ENCODE measurements around the gene OSBPL1A. TPM values are rescaled to one million over a fixed set of nuclear protein-coding genes. Genes with fewer than 3 reads are reported as not detected.

The OSBPL1A gene
- total and polyA plus RNA-seq, 2 experiments from 2014 or later = 24.6 to 31.3 TPM

DNA sequence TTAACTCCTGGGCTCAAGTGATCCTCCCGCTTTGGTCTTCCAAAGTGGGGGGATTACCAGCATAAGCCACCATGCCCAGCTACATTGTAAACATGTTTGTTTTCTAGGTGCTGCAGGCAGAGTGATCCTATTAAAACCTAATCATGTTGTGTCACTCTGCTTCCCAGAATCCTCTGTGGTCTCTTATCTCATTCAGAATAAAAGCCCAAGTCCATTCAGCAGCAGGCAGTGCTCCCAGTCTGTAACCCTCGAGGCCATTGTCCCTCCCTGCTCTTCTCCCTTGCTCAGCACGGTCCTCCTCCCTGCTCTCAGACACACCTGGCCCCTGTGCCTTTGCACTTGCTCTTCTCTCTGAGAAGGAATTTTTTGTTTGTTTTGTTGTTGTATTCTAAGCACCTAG lies 269.9 kb downstream of the OSBPL1A start:
- H4K20me1 ChIP-seq (ENCODE audit: insufficient read depth, poor library complexity, severe bottlenecking) = no peaks in the 10 kb centered on the region
- no peak overlapping the region for H3K4me3 ChIP-seq
- TF ChIP-seq, protein P1, sequence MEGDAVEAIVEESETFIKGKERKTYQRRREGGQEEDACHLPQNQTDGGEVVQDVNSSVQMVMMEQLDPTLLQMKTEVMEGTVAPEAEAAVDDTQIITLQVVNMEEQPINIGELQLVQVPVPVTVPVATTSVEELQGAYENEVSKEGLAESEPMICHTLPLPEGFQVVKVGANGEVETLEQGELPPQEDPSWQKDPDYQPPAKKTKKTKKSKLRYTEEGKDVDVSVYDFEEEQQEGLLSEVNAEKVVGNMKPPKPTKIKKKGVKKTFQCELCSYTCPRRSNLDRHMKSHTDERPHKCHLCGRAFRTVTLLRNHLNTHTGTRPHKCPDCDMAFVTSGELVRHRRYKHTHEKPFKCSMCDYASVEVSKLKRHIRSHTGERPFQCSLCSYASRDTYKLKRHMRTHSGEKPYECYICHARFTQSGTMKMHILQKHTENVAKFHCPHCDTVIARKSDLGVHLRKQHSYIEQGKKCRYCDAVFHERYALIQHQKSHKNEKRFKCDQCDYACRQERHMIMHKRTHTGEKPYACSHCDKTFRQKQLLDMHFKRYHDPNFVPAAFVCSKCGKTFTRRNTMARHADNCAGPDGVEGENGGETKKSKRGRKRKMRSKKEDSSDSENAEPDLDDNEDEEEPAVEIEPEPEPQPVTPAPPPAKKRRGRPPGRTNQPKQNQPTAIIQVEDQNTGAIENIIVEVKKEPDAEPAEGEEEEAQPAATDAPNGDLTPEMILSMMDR (IDR thresholded peaks at IDR 0.05; ENCODE audit: poor library complexity) = no peak
- TF ChIP-seq EZH2 (IDR thresholded peaks at IDR 0.05; ENCODE audit: borderline replicate concordance) (no peak), EZH2phosphoT487 (IDR thresholded peaks at IDR 0.05; ENCODE audit: low read depth, severe bottlenecking, unreplicated experiment) (no peak)
- H3K27ac ChIP-seq = no peak overlapping the region
- no peak for DNase-seq (ENCODE audit: low spot score)
- H3K4me1 ChIP-seq (ENCODE audit: insufficient read depth) = no peaks in the 10 kb centered on the region
- H3K9me2 ChIP-seq (replicated peaks; ENCODE audit: insufficient read depth) = no peaks in the 10 kb centered on the region
- no peaks in the 10 kb centered on the region for H3K79me2 ChIP-seq
- H3K9me3 ChIP-seq (ENCODE audit: low read depth) = no peaks in the 10 kb centered on the region
- H3K27me3 ChIP-seq = no peaks in the 10 kb centered on the region
- H2AFZ ChIP-seq = no peak overlapping the region
- H3K36me3 ChIP-seq (replicated peaks; ENCODE audit: insufficient read depth, low read depth) = no peaks in the 10 kb centered on the region
- H3K4me2 ChIP-seq = no peak overlapping the region
- 81% methylated on average over 3 of the region's 3 CpGs for WGBS (ENCODE audit: low lambda C conversion rate, missing lambda C conversion rate)

GRCh38 chr18:24126155-24126961 lies 271.3 kb downstream of the OSBPL1A start:
- no peak for DNase-seq (ENCODE audit: low spot score)
- 75% methylated on average over 3 of the region's 3 CpGs for WGBS (ENCODE audit: low lambda C conversion rate, missing lambda C conversion rate)

GRCh38 chr18:24121625-24122024 lies 276.0 kb downstream of the OSBPL1A start:
- Histone ChIP-seq H3K4me1 (ENCODE audit: insufficient read depth) (no peaks in the 10 kb centered on the region), H3K79me2 (no peaks in the 10 kb centered on the region), H3K27ac (no peak overlapping the region), H3K4me3 (no peak overlapping the region), H3K9me2 (replicated peaks; ENCODE audit: insufficient read depth) (no peaks in the 10 kb centered on the region), H4K20me1 (ENCODE audit: insufficient read depth, poor library complexity, severe bottlenecking) (no peaks in the 10 kb centered on the region), H3K36me3 (replicated peaks; ENCODE audit: insufficient read depth, low read depth) (no peaks in the 10 kb centered on the region), H3K9me3 (ENCODE audit: low read depth) (no peaks in the 10 kb centered on the region), H3K27me3 (no peaks in the 10 kb centered on the region), H3K4me2 (no peak overlapping the region), H2AFZ (no peak overlapping the region)
- no peak for DNase-seq (ENCODE audit: low spot score)
- TF ChIP-seq EZH2 (IDR thresholded peaks at IDR 0.05; ENCODE audit: borderline replicate concordance) = no peak
- TF ChIP-seq, protein P1 (IDR thresholded peaks at IDR 0.05; ENCODE audit: poor library complexity) = no peak
- no peak for TF ChIP-seq EZH2phosphoT487 (IDR thresholded peaks at IDR 0.05; ENCODE audit: low read depth, severe bottlenecking, unreplicated experiment)
- WGBS (ENCODE audit: low lambda C conversion rate, missing lambda C conversion rate) = 97% methylated on average over 2 of the region's 2 CpGs

More at GRCh38 chr18:24126155-24126961, 271.3 kb downstream of the OSBPL1A start:
- Histone ChIP-seq H3K79me2 (no peaks in the 10 kb centered on the region), H3K4me3 (no peak overlapping the region), H4K20me1 (ENCODE audit: insufficient read depth, poor library complexity, severe bottlenecking) (no peaks in the 10 kb centered on the region), H3K4me2 (no peak overlapping the region), H3K36me3 (replicated peaks; ENCODE audit: insufficient read depth, low read depth) (no peaks in the 10 kb centered on the region), H3K27ac (no peak overlapping the region), H3K4me1 (ENCODE audit: insufficient read depth) (no peaks in the 10 kb centered on the region), H3K9me2 (replicated peaks; ENCODE audit: insufficient read depth) (no peaks in the 10 kb centered on the region), H2AFZ (no peak overlapping the region), H3K9me3 (ENCODE audit: low read depth) (no peaks in the 10 kb centered on the region), H3K27me3 (no peaks in the 10 kb centered on the region)
- no peak for TF ChIP-seq EZH2phosphoT487 (IDR thresholded peaks at IDR 0.05; ENCODE audit: low read depth, severe bottlenecking, unreplicated experiment)
- no peak for TF ChIP-seq EZH2 (IDR thresholded peaks at IDR 0.05; ENCODE audit: borderline replicate concordance)
- TF ChIP-seq, protein P1 (IDR thresholded peaks at IDR 0.05; ENCODE audit: poor library complexity) = no peak
